ENCODE results near the gene FAM110D. TPM values are rescaled to one million over a fixed set of nuclear protein-coding genes. Genes with fewer than 3 reads are reported as not detected.

The FAM110D gene
- total RNA-seq, 1 experiment from 2014 or later = 0.55 TPM

DNA sequence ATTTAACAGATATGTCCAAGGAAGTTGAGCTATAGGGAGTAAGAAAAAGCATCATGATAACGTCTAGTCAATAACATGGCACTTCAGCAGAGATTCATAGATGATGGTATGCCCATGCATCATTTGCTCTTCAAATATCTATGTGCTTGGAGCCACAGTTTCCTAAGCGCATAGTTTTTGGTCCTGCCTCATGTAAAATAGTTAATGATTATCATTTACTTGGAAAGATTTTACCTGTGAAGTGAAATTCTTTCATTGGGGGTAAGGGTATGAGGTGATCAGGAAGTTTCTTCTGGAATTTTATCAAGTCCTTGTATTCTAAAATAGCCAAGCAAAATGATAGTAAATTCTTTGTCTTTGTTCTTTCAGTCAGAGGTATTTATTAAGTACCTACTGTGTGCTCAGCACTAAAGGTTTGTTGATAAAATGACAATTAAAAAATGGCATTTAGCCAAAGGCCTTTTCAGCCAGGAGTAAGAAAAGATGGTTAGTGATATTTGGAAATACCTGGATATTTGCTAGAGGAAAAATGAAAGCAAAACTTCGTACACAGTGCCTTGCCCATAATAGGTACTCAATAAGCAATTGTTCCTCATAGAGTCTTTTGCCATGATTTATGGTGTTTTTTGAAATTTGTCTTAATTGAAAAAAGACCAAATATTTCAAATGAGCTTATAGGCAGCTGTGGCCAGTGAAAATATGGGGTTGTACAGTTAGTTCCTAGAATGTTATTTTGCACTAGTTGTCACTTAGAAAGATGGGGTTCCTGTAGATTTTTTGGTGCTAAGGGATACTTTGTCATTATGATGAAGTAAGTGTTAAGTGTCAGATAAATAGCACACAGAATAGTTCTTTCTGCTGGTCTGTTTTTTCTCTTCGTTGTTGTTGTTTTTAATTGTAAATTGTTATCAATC, 34.2 kb upstream of the FAM110D start:
- ChIA-PET CTCF (interaction anchor here (0.6 to 0.7 kb wide), 2 partner anchors 20 to 105 kb away, joined by 3 read pairs; no protein-coding TSS in a partner anchor), POLR2A (no interaction called here)
- Mint-ChIP-seq H3K27me3 (ENCODE audit: low read depth) (no peaks in the 10 kb centered on the region), H3K36me3 (0 out of 2 replicates have a peak, but pooled peaks cover 3% of the 10 kb centered on the region), H3K4me1 (peaks cover 12% of the 10 kb centered on the region), H3K4me3 (no peak overlapping the region), H3K27ac (no peak overlapping the region), H3K9me3 (no peaks in the 10 kb centered on the region)
- ATAC-seq (no peak), DNase-seq (ENCODE audit: low spot score) (no peak)
- TF ChIP-seq, protein P1, sequence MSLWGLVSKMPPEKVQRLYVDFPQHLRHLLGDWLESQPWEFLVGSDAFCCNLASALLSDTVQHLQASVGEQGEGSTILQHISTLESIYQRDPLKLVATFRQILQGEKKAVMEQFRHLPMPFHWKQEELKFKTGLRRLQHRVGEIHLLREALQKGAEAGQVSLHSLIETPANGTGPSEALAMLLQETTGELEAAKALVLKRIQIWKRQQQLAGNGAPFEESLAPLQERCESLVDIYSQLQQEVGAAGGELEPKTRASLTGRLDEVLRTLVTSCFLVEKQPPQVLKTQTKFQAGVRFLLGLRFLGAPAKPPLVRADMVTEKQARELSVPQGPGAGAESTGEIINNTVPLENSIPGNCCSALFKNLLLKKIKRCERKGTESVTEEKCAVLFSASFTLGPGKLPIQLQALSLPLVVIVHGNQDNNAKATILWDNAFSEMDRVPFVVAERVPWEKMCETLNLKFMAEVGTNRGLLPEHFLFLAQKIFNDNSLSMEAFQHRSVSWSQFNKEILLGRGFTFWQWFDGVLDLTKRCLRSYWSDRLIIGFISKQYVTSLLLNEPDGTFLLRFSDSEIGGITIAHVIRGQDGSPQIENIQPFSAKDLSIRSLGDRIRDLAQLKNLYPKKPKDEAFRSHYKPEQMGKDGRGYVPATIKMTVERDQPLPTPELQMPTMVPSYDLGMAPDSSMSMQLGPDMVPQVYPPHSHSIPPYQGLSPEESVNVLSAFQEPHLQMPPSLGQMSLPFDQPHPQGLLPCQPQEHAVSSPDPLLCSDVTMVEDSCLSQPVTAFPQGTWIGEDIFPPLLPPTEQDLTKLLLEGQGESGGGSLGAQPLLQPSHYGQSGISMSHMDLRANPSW (CRISPR knock-in tag; conservative IDR thresholded peaks at IDR 0.05; ENCODE audit: low read depth) = no peak
- TF ChIP-seq, protein P2, sequence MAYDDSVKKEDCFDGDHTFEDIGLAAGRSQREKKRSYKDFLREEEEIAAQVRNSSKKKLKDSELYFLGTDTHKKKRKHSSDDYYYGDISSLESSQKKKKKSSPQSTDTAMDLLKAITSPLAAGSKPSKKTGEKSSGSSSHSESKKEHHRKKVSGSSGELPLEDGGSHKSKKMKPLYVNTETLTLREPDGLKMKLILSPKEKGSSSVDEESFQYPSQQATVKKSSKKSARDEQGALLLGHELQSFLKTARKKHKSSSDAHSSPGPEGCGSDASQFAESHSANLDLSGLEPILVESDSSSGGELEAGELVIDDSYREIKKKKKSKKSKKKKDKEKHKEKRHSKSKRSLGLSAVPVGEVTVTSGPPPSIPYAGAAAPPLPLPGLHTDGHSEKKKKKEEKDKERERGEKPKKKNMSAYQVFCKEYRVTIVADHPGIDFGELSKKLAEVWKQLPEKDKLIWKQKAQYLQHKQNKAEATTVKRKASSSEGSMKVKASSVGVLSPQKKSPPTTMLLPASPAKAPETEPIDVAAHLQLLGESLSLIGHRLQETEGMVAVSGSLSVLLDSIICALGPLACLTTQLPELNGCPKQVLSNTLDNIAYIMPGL (CRISPR knock-in tag; IDR thresholded peaks at IDR 0.05) = no peak
- TF ChIP-seq MYBL2 (CRISPR knock-in tag; IDR thresholded peaks at IDR 0.05) = no peak
- TF ChIP-seq GRHL2 (CRISPR knock-in tag; IDR thresholded peaks at IDR 0.05; ENCODE audit: insufficient replicate concordance, severe bottlenecking) = no peak
- TF ChIP-seq, protein P3, sequence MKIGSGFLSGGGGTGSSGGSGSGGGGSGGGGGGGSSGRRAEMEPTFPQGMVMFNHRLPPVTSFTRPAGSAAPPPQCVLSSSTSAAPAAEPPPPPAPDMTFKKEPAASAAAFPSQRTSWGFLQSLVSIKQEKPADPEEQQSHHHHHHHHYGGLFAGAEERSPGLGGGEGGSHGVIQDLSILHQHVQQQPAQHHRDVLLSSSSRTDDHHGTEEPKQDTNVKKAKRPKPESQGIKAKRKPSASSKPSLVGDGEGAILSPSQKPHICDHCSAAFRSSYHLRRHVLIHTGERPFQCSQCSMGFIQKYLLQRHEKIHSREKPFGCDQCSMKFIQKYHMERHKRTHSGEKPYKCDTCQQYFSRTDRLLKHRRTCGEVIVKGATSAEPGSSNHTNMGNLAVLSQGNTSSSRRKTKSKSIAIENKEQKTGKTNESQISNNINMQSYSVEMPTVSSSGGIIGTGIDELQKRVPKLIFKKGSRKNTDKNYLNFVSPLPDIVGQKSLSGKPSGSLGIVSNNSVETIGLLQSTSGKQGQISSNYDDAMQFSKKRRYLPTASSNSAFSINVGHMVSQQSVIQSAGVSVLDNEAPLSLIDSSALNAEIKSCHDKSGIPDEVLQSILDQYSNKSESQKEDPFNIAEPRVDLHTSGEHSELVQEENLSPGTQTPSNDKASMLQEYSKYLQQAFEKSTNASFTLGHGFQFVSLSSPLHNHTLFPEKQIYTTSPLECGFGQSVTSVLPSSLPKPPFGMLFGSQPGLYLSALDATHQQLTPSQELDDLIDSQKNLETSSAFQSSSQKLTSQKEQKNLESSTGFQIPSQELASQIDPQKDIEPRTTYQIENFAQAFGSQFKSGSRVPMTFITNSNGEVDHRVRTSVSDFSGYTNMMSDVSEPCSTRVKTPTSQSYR (CRISPR knock-in tag; IDR thresholded peaks at IDR 0.05) = no peak
- TF ChIP-seq, protein P4, sequence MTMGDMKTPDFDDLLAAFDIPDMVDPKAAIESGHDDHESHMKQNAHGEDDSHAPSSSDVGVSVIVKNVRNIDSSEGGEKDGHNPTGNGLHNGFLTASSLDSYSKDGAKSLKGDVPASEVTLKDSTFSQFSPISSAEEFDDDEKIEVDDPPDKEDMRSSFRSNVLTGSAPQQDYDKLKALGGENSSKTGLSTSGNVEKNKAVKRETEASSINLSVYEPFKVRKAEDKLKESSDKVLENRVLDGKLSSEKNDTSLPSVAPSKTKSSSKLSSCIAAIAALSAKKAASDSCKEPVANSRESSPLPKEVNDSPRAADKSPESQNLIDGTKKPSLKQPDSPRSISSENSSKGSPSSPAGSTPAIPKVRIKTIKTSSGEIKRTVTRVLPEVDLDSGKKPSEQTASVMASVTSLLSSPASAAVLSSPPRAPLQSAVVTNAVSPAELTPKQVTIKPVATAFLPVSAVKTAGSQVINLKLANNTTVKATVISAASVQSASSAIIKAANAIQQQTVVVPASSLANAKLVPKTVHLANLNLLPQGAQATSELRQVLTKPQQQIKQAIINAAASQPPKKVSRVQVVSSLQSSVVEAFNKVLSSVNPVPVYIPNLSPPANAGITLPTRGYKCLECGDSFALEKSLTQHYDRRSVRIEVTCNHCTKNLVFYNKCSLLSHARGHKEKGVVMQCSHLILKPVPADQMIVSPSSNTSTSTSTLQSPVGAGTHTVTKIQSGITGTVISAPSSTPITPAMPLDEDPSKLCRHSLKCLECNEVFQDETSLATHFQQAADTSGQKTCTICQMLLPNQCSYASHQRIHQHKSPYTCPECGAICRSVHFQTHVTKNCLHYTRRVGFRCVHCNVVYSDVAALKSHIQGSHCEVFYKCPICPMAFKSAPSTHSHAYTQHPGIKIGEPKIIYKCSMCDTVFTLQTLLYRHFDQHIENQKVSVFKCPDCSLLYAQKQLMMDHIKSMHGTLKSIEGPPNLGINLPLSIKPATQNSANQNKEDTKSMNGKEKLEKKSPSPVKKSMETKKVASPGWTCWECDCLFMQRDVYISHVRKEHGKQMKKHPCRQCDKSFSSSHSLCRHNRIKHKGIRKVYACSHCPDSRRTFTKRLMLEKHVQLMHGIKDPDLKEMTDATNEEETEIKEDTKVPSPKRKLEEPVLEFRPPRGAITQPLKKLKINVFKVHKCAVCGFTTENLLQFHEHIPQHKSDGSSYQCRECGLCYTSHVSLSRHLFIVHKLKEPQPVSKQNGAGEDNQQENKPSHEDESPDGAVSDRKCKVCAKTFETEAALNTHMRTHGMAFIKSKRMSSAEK (CRISPR knock-in tag; IDR thresholded peaks at IDR 0.05; ENCODE audit: borderline replicate concordance) = no peak
- TF ChIP-seq, protein P5, sequence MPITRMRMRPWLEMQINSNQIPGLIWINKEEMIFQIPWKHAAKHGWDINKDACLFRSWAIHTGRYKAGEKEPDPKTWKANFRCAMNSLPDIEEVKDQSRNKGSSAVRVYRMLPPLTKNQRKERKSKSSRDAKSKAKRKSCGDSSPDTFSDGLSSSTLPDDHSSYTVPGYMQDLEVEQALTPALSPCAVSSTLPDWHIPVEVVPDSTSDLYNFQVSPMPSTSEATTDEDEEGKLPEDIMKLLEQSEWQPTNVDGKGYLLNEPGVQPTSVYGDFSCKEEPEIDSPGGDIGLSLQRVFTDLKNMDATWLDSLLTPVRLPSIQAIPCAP (CRISPR knock-in tag; IDR thresholded peaks at IDR 0.05) = no peak
- no peak for TF ChIP-seq TEAD1 (CRISPR knock-in tag; IDR thresholded peaks at IDR 0.05)
- TF ChIP-seq MXD4 (CRISPR knock-in tag; IDR thresholded peaks at IDR 0.05; ENCODE audit: borderline replicate concordance) = no peak
- TF ChIP-seq NFE2L1 (CRISPR knock-in tag; IDR thresholded peaks at IDR 0.05) = no peak
- TF ChIP-seq, protein P6, sequence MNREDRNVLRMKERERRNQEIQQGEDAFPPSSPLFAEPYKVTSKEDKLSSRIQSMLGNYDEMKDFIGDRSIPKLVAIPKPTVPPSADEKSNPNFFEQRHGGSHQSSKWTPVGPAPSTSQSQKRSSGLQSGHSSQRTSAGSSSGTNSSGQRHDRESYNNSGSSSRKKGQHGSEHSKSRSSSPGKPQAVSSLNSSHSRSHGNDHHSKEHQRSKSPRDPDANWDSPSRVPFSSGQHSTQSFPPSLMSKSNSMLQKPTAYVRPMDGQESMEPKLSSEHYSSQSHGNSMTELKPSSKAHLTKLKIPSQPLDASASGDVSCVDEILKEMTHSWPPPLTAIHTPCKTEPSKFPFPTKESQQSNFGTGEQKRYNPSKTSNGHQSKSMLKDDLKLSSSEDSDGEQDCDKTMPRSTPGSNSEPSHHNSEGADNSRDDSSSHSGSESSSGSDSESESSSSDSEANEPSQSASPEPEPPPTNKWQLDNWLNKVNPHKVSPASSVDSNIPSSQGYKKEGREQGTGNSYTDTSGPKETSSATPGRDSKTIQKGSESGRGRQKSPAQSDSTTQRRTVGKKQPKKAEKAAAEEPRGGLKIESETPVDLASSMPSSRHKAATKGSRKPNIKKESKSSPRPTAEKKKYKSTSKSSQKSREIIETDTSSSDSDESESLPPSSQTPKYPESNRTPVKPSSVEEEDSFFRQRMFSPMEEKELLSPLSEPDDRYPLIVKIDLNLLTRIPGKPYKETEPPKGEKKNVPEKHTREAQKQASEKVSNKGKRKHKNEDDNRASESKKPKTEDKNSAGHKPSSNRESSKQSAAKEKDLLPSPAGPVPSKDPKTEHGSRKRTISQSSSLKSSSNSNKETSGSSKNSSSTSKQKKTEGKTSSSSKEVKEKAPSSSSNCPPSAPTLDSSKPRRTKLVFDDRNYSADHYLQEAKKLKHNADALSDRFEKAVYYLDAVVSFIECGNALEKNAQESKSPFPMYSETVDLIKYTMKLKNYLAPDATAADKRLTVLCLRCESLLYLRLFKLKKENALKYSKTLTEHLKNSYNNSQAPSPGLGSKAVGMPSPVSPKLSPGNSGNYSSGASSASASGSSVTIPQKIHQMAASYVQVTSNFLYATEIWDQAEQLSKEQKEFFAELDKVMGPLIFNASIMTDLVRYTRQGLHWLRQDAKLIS (CRISPR knock-in tag; IDR thresholded peaks at IDR 0.05; ENCODE audit: borderline replicate concordance) = no peak
- TF ChIP-seq TP53 (CRISPR knock-in tag; IDR thresholded peaks at IDR 0.05) = no peak
- TF ChIP-seq, protein P7, sequence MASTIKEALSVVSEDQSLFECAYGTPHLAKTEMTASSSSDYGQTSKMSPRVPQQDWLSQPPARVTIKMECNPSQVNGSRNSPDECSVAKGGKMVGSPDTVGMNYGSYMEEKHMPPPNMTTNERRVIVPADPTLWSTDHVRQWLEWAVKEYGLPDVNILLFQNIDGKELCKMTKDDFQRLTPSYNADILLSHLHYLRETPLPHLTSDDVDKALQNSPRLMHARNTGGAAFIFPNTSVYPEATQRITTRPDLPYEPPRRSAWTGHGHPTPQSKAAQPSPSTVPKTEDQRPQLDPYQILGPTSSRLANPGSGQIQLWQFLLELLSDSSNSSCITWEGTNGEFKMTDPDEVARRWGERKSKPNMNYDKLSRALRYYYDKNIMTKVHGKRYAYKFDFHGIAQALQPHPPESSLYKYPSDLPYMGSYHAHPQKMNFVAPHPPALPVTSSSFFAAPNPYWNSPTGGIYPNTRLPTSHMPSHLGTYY (CRISPR knock-in tag; IDR thresholded peaks at IDR 0.05) = no peak
